Sigmoid colon (tissue), 7 donors: ENCODE results near the gene PTCD1. TPM values are rescaled to one million over a fixed set of nuclear protein-coding genes. Genes with fewer than 3 reads are reported as not detected.

ENCODE experiments used
- DNase-seq: peaks from one replicate; pipeline ENCODE4 v3.0.0-alpha.2; 2019
- H3K27ac ChIP-seq, 4 donors: fragments of 200-600 bp; sonication (generic); one replicate each; pipeline ENCODE4 v1.5.1; 2016 to 2019; ENCODE audit warnings: mild to moderate bottlenecking in 1 of 4
- H3K27me3 ChIP-seq, 3 donors: fragments of 200-600 bp; sonication (generic); one replicate each; pipeline ENCODE4 v1.5.1; 2019; ENCODE audit warnings: mild to moderate bottlenecking in 1 of 3
- H3K36me3 ChIP-seq, 4 donors: fragments of 200-600 bp; sonication (generic); one replicate each; pipeline ENCODE4 v1.5.1; 2016 to 2019
- H3K4me1 ChIP-seq, 4 donors: fragments of 200-600 bp; sonication (generic); one replicate each; pipeline ENCODE4 v1.5.1; 2017 to 2019
- H3K4me3 ChIP-seq, 4 donors: fragments of 200-600 bp; sonication (generic); one replicate each; pipeline ENCODE4 v1.5.1; 2017 to 2019; ENCODE audit warnings: mild to moderate bottlenecking in 2 of 4, moderate library complexity in 1 of 4
- H3K9me3 ChIP-seq, 4 donors: fragments of 200-600 bp in 3 of 4; sonication (generic) in 3 of 4; one replicate each; pipeline versions ENCODE4 v1.5.1 to v1.6.1; 2013 to 2019
- CTCF ChIP-seq, 4 experiments: fragments of 450-650 bp in 3 of 4; fragments of 200-600 bp in 1 of 4; IDR thresholded peaks; one replicate each; pipeline ENCODE4 v1.5.1; 2016 to 2019; ENCODE audit warnings: antibody characterized with exemption in 4 of 4, mild to moderate bottlenecking in 3 of 4, moderate library complexity in 2 of 4
- EP300 ChIP-seq, 4 donors: sonication (generic); formaldehyde crosslinking; IDR thresholded peaks; one replicate each; pipeline ENCODE4 v1.6.1; 2017; ENCODE audit warnings: antibody characterized with exemption in 4 of 4
- POLR2A ChIP-seq, 2 donors: fragments of 450-650 bp; IDR thresholded peaks; one replicate each; pipeline ENCODE4 v1.6.1; 2016; ENCODE audit warnings: antibody characterized with exemption in 2 of 2, mild to moderate bottlenecking in 2 of 2, moderate library complexity in 2 of 2
- POLR2AphosphoS5 ChIP-seq, 4 donors: sonication (generic); formaldehyde crosslinking; IDR thresholded peaks; one replicate each; pipeline ENCODE4 v1.6.1; 2017; ENCODE audit warnings: antibody characterized with exemption in 4 of 4
- WGBS, 2 donors: extraction: QIAGEN DNeasy Blood & Tissue Kit; methylation state at CpG; one replicate each; pipeline ENCODE4 v1.1.7; 2013; 5-methylcytosine and 5-hydroxymethylcytosine counted together
- intact Hi-C: fragments of 100-400 bp; cut with DNase I; formaldehyde crosslinking; loops from one replicate; pipeline ENCODE4 v1.15.1; 2023
- polyA plus RNA-seq, 3 donors: library from polyadenylated mRNA; stranded (reverse); fragments of 200-250 nt; gene quantifications; one replicate each; pipeline ENCODE4 v1.2.3, GENCODE V29; 2013
- total RNA-seq, 4 donors: library from RNA; depleted of rRNA; stranded (reverse); fragments of >200 nt; gene quantifications; one replicate each; pipeline ENCODE4 v1.1.0, GENCODE V29; 2016
- donor health status: healthy with polysubstance abuse.
- donor health status: Bipolar disorder and iron deficiency.
- donor health status: healthy.

Gene PTCD1
- total and polyA plus RNA-seq, 7 donors: 1.2 to 6.4 (median 5.3) TPM

GRCh38 chr7:99408379-99409191, 30.0 kb downstream of the PTCD1 start, which contains the start of the genes BUD31 and PDAP1:
Gene BUD31, plus strand, starts transcription at chr7:99408969. Its CDS starts 2,124 bp downstream, at chr7:99411093.
Gene PDAP1, minus strand, starts transcription at chr7:99408597. Its CDS starts 49 bp downstream, at chr7:99408548.
- Histone ChIP-seq H3K36me3 (peaks cover 0 to 46% (median 32%) of the 10 kb centered on the region in 4 donors), H3K27ac (peak within 1 kb of the TSS; percentile 95 to 99 (median 96)), H3K27me3 (no peaks in the 10 kb centered on the region), H3K4me1 (peaks cover 0 to 58% (median 51%) of the 10 kb centered on the region in 4 donors), H3K4me3 (peak within 1 kb of the TSS; percentile 80 to 99 (median 96)), H3K9me3 (no peaks in the 10 kb centered on the region)
- WGBS, 2 donors: 0% methylated on average over 72 of the region's 72 CpGs
- intact Hi-C loops: loop anchor here (1.0 to 5.0 kb wide), 3 partner anchors 34 to 1834 kb away; partner anchors contain the start of gene ARPC1B
- TF ChIP-seq EP300 (IDR thresholded peaks at IDR 0.05) (peak in 2 of 4 donors; percentile 7 to 44), CTCF (IDR thresholded peaks at IDR 0.05) (peak in 1 of 4 experiments; percentile 42), POLR2AphosphoS5 (IDR thresholded peaks at IDR 0.05) (peak; percentile 89 to 97 (median 92)), POLR2A (IDR thresholded peaks at IDR 0.05) (peak; percentile 75 to 81)
- DNase-seq: peak; percentile 97

GRCh38 chr7:99407872-99408378, 30.7 kb downstream of the PTCD1 start:
- 0 to 1% methylated on average over 28 of the region's 28 CpGs for WGBS, 2 donors
- DNase-seq: peak; percentile 86
- peaks cover 1 to 46% (median 33%) of the 10 kb centered on the region in 4 donors for H3K36me3 ChIP-seq
- H3K27me3 ChIP-seq: no peaks in the 10 kb centered on the region
- intact Hi-C loops: loop anchor here (1.0 to 5.0 kb wide), 3 partner anchors 34 to 1834 kb away; partner anchors contain the start of gene ARPC1B
- peak overlapping the region; percentile 80 to 99 (median 96) for H3K4me3 ChIP-seq
- peak overlapping the region; percentile 95 to 99 (median 96) for H3K27ac ChIP-seq
- TF ChIP-seq POLR2A (IDR thresholded peaks at IDR 0.05): no peak
- TF ChIP-seq EP300 (IDR thresholded peaks at IDR 0.05): no peak
- no peak for TF ChIP-seq CTCF (IDR thresholded peaks at IDR 0.05)
- TF ChIP-seq POLR2AphosphoS5 (IDR thresholded peaks at IDR 0.05): peak in 1 of 4 donors; percentile 5
- peaks cover 0 to 58% (median 51%) of the 10 kb centered on the region in 4 donors for H3K4me1 ChIP-seq
- H3K9me3 ChIP-seq: no peaks in the 10 kb centered on the region

GRCh38 chr7:99406557-99406956, 32.0 kb downstream of the PTCD1 start:
- Histone ChIP-seq H3K36me3 (peaks cover 8 to 47% (median 35%) of the 10 kb centered on the region in 4 donors), H3K27ac (peak overlapping the region in 1 of 4 donors; percentile 96), H3K9me3 (no peaks in the 10 kb centered on the region), H3K4me1 (peaks cover 0 to 58% (median 51%) of the 10 kb centered on the region in 4 donors), H3K4me3 (no peak overlapping the region), H3K27me3 (no peaks in the 10 kb centered on the region)
- intact Hi-C loops: loop anchor here (5.0 kb wide), 1 partner anchor 1836 kb away; no protein-coding TSS in a partner anchor
- no peak for DNase-seq
- TF ChIP-seq POLR2AphosphoS5 (IDR thresholded peaks at IDR 0.05) (no peak), POLR2A (IDR thresholded peaks at IDR 0.05) (no peak), EP300 (IDR thresholded peaks at IDR 0.05) (no peak), CTCF (IDR thresholded peaks at IDR 0.05) (no peak)
- WGBS, 2 donors: 41 to 47% methylated on average over 1 of the region's 1 CpG

GRCh38 chr7:99404977-99405320, 33.6 kb downstream of the PTCD1 start:
- no peak for TF ChIP-seq POLR2A (IDR thresholded peaks at IDR 0.05)
- no peak for TF ChIP-seq CTCF (IDR thresholded peaks at IDR 0.05)
- TF ChIP-seq POLR2AphosphoS5 (IDR thresholded peaks at IDR 0.05): no peak
- TF ChIP-seq EP300 (IDR thresholded peaks at IDR 0.05): no peak
- intact Hi-C loops: loop anchor here (5.0 kb wide), 1 partner anchor 1837 kb away; no protein-coding TSS in a partner anchor
- Histone ChIP-seq H3K4me3 (no peak overlapping the region), H3K27ac (no peak overlapping the region), H3K9me3 (no peaks in the 10 kb centered on the region), H3K27me3 (no peaks in the 10 kb centered on the region), H3K36me3 (peaks cover 8 to 48% (median 41%) of the 10 kb centered on the region in 4 donors), H3K4me1 (peaks cover 0 to 47% (median 43%) of the 10 kb centered on the region in 4 donors)
- WGBS, 2 donors: 95 to 97% methylated on average over 10 of the region's 10 CpGs
- DNase-seq: no peak
